GM21367 (cell line): ENCODE results near the gene UBXN11.
"Not testable (repeated sequence)": the region's sequence is repeated elsewhere in the genome, so short reads cannot be mapped to it uniquely, and the experiment has no call there.

Experiments
- ATAC-seq: cut with Tn5 transposase; IDR thresholded peaks from one replicate; pipeline ENCODE4 v1.9.1; 2021; ENCODE audit not compliant: unreplicated experiment

UBXN11 gene

DNA sequence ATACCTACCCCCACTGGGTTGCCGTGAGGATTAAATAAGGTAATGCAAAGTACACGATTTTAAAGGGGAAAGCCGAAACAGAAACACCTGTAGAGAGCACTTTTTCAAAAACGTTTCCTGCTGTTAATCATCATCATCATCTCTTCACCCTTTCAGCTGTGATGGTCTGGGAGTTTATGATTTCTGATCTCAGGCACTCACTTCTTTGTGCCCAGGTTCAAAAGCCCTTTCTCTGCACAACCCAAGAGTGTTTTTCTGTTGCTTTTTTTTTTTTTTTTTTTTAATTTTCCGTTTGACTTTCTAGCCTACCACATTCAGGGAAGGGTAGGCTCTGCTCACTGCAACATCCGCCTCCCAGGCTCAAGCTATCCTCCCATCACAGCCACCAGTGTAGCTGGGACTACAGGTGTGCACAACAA, 936 bp upstream of the UBXN11 start:
- ATAC-seq = no peak

DNA sequence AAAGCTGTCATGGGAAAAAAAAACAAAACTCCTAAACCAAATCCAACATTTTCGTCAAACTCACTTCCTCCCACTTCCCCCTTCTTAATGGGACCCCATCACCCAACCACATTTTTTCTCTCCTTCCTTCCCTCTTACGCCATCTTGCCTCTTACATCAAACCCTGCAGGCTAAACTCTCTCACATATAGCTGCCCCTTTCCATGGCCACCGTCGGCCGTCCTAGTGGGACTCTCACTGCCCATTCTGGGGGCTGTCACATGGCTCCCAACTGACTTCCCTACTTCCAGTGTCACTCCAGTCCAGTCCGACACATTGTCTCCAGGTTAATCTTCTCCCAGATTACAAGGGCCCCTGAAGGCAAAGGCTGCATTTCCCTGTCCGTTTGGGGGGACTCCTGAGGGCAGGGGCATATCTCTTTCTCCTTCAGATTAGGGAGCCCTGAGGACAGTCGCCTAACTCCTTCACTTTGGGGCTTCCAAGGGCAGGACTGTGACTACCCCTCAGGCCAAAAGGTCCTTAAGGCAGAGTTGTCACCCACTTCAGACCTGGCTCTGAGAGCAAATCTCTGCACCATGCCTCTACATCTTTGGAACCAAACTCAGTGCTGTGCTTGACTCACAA, 658 bp downstream of the UBXN11 start:
- no peak for ATAC-seq

DNA sequence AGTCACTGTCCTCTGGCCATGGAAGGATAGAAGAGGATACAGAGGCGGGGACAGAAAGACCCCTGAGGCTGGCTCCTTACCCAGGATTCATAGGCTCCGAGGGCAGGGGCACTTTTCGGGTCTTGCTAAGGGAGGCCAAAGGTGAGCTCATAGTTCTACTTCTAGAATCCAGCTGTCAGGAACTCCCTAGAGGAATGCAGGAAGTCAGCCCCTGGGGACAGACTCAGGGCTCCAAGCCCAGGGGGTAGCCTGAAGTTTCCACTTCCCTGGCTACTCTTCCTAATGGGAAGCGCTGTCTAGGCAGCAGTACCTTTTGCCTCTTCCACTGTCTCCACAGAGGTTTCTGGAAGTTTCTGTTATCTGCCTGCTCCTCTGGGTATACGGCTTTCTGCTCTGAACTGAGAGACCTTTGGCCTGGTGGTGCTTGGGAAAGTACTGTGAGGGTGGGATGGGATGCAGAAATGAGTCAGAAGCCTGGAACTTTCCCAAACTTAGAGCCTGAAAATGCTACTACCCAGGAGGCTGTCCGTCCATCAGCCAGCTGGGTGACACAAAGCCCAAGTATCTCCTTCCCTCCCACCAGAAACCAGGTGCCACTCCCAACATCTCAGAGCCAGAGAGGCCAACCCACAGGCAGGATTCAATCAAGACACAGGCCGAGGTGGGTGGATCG, 3.6 kb downstream of the UBXN11 start:
- no peak for ATAC-seq

DNA sequence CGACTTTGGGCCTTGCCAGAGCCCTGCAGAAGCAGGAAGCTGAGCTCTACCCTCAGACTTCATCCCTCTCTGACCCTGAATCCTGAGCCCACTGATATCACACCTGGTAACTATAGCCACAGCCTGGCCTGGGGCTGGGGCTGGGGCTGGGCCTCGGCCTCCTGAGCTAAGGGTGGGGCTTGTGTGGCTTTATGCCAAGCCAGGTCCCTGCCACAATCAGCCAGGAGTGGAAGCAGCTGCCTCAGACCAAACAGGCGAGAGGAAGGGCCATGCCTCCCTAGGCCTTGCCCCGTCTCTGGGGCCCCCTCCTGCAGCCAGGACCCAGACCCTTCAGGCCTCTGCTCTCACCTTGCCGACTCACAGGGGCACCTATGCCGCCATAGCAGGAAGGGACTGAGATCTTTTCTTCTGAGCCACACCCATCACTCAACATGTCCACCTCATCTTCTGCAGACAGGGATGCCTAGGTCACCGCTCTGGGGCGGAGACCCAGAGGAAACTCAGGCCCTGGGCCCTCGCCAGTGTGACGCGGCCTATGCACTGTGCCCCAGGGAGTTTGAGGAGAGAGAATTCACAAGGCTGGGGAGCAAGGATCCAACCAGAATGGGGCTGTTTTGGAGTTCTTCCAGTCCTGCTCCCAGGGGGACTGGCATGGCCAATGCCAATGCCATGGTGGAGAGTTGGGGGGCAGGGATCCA, 5.7 kb downstream of the UBXN11 start:
- ATAC-seq = no peak

DNA sequence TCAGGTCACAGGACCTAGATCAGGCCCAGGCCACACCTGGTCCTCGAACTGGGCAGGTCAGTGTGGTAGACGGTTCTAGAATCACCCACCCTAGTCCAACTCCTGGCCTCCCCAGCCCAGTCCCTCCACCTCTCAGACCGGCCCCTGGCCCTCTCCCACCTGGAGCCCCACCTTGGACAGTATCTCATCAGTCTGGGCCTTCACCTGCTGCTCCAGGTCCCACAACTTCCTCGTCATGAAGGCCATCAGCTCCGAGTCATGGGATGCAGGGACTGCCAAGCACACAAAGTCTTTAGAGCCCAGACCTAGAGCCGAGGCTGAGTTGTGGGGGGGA, 8.7 kb downstream of the UBXN11 start:
- no peak for ATAC-seq

DNA sequence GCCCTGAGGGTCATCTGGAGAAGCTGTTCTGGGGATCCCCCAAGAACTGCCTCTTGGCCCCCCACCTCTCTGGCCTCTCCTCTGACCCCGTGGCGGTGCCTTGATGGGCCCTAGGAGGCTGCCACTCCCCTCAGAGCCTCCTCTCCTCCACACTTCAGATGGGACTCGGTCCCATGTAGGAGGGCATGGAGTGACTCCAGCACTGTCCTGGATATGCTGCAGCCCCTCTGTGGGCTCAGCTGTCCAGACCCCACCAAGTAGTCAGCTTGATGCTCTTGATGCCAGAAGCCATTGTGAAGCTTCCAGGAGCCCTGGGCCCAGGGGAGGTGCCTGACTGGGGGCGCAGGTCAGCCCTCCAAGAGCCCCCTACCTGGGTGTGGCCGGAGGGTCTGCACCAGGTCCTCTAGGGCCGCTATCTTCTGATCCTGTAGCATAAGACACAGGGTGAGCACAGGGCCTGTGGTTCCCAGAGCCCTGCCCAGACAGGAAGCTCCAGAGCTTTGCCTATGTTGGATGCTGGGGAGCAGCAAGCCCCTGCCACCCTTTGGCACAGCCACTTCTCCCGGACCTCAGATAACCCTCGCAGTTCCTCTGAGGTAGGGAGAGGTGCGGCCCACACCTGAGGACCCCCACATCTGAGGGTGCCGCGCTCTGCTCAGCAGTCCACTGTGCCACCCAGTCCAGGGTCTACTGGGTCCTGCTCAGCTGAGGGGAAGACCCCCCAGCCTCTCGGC, 9.2 kb downstream of the UBXN11 start:
- ATAC-seq = no peak

DNA sequence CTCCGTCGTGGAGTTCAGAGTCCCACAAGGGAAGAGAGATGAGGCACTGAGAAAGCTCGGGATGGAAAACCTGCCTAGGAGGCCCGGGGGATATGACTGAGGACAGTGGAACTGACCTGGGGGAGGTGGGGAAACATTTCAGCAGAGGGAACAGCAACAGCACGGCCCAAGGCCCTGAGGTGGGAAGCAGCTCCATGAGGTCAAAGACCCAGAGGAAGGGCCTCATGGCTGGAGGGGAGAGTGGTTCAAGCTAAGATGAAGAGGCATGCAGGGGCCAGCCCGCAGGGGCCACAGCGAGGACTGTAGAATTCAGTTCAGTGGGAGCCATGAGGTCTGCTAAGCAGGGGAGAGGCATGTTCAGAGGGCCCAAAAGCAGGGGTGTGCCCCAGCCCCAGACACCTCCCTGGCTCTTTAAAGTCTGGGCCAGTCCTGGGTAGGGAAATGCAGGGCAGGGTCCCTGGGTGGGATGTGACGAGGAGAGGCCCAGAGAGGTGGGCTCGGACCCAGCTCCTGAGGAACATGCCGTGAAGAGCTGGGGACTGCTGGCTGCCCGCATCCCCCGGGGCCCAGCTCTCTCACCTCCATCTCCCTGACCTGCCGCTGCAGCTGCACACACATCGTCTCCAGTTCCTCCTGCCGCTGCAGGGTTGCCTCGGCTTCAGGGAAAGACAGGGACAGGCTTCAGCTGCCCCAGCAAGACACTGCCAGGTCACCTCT, 9.9 kb downstream of the UBXN11 start:
- ATAC-seq = no peak

DNA sequence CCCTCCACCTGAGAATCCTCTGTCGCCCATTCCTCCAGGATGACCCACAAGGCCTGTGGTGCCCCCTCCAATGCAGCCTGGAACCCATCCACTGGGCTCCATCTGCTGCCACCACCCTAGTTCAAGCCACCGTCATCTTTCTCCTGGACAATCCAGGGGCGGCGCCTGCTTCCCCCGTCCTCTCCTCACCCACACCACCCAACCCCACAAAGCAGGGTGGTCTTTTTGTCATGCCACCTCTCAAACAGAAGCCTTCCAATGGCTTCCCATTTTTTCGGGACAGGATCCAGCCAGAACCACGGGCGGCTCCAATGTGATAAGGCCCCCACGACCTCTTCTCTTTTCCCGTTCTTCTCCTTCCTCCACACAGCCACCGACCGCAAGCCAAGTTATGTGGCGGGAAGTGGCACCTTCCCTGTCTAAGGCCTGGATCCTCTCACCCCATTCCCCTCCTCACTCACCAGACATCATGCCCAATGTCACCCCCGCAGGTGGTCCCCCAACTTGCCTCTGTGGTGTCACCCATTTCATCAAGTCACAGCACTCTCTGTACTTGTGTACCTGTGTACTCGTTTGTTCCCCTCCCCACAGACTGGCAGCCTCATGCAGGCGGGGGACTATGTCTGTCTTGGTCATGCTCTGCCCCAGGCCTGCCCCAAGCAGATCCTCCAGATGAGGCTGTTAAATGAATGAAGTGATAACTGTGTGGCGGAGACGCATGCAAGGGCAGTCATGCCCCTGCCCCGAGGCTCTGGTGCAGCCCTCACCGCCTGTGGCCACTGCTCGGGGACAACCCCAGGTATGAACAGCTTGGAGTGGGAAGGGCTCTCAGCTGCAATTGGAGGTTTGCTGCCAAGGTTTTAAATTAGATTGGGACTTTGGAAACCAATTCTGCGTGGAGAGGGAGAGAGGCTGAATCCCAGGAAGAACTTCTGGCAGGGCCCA, 11.0 kb downstream of the UBXN11 start:
- no peak for ATAC-seq

DNA sequence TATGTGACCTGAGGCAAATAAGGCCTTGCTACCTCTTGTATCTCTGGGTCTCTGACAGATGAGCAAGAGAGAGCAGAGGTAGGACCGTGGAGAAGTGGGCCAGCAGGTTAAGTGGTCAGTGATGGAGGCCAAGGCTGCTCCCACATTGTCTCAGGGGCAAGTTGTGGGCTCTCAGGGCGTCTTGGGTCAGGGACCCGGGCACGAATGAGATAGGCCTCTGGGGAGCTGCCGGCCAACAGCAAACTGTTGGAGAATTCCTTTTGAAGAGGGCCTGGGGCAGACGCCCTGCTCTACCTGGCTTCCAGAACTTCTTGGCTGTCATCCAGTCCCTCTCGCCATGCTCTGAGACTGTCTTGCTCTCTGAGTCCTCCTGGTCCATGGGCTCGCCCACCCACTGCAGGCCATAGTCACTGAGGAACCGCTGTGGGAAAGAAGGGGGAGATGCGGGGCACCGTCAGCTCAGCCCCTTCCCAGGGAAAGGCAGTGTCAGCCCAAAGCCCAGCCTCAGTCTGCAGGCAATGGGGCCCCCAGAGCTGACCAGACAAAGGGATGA, 12.4 kb downstream of the UBXN11 start:
- no peak for ATAC-seq

DNA sequence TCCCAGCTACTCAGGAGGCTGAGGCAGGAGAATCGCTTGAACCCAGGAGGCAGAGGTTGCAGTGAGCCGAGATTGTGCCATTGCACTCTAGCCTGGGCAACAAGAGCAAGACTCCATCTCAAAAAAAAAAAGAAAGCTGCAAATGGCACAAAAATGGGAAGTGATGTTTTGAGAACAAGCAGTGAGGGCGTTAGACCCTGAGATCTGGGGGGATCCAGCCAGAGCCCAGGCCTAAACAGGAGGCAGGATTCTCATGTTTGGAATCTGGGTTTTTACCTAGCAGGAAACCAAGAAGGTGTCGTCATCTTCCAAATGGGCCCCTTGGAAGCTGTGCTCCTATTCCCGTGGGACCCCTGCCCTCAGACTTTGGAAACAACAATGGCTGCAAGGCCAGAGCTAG, 13.7 kb downstream of the UBXN11 start:
- ATAC-seq = not testable (repeated sequence)

DNA sequence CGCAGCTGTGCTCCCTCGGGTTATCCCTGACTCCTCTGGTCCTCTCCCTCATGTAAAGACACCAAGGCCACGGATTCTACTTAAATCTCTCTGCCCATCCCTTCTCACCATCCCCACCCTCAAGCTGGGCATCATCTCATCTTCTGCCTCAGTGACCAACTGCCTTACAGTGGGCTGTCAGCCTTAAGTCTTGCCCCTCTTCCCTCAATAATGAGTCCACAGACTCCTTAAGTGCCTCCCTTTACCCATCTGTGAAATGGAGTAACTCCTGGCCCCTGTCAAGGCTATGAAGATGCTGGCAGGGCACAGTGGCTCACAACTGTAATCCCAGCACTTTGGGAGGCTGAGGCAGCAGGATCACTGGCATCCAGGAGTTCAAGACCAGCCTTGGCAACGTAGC, 14.5 kb downstream of the UBXN11 start:
- ATAC-seq = no peak

DNA sequence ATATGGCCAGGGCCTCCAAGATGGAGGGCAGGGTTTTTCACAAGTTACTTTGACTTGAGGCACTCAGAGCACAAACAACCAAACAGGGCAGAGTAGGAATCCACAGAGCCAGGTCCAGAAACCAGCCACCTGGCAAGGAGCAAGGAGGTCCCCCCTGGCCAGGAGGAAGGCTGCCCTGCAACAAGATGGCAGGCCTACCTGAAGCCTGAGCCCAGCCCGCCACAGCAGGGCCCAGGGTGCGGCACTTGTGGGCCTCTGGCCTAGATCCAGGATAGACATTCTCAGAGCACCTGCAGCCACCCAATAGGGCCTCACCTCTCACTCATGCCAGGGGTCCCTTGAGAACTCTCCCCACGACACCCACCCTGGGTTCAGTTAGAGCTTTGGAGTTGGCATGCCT, 15.0 kb downstream of the UBXN11 start:
- no peak for ATAC-seq

DNA sequence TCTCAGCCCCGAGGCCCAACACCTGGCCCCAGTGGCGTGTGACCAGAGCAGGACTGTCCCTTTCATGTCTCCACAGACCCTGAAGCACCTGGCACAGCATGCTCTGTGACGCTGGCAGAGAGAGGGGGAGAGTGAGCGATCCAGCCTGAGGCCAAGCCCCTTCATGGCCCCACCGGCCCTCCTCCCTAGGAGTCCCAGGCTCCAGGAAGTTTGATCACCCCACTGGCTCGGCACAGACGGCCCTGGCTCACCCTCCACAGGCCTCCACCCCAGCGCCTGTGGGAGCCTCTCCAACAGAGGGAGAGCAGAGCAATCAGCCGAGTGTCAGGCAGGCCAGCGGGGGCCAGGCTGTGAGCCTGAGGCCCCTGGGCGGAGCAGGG, 15.6 kb downstream of the UBXN11 start:
- no peak for ATAC-seq

DNA sequence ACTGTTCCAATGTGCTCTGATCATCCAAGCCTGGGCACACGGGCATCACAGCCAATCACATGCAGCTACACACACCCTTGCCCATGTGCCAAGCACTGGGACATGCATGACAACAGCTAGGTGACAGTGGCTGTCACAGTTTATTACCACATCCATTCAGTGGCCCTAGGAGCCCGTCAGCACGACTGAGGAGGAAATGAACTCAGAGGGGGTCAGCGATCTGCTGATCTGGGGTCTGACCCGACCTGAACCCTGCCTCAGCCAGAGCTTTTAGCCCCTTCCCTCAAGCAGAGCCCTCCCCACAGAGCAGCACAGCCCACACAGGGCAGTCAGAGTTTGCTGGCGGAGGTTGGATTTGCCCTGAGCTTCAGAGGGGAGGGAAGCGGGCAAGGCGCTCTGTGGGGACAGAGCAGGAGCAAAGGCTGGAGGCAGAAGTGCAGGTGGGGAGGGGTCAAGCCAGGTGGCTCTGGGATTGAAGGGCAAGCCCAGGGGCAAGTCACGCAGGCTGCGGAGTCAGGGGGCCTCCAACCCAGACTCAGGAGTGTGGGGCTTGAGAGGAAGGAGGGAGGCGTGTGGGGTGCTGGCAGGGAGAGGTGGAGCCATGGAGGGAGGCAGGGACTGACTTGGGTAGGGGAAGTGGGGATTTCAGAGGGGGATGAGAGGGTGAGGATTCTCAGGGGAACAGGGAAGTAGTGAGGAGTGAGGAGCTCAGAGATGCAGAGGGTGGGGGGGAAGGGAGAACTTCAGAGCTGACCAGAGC, 16.1 kb downstream of the UBXN11 start:
- ATAC-seq = no peak

DNA sequence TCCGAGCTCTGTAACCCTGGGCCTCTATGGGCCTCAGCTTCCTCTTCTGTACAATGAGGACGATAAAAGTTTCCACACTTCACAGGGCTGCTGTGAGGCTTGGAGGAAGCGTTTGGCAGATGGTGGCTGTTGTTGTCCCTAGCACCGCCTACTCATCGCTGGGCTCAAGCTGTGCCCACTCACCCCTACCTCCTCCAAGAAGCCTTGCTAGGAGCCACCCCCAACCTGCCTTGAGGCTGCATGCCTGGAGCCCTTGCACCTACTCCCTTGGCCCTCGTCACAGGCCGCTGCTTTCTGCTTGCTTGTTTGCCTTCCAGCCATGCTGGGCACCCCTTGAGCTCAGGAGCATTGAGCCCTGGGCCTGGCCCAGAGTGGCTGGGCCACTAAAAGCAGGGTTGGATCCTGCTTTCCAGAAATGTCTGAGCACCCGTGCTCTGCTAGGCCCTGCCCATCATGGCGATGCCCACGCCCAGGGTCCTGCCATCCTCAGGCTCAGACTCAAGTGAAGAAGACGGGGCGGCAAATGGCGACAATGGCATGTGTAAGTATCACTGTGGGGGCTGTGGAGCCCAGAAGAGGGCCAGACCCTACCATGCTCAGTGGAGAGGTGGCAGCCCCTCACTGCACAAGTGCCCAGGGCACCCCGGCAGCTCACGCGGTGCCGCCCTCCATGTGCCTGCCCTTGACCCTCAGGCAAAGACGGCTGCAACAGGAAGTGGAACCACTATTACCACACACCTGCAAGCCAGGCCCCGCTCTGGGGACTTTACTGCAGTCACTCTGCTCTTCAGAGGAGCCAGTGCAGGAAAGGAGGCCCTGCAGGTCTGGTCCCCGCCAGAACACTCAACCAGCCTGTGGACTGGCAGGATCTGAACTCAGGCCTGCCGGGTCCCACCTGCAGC, 17.0 kb downstream of the UBXN11 start:
- no peak for ATAC-seq

DNA sequence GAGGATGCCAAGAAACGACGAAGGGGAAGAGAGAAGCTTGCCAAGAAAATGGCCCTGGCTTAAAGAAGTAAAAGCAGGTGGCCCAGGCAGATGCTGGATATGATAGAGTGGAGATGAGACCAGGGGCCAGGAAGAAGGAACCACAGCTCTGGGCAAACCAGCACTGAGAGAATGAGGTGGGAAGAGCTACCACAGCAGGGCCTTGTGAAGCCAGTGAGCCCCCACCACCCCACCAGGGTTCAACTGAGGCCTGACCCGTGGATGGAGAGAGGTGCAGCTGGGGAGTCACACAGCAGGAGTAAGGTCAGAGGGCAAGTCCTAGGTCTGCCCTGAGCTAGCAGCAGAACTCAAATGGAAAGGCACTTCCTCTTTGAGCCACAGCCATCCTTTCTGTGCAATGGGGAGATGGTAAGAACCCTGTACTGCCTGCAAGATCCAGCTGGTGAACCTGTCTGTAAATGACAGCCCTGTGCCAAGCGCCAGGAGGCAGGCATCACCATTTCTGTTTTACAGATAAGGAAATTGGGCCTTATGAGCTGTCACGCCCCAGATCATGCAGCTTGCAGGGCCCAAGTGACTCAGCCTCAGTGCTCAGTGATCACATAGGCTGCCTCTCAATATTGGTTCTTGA, 18.0 kb downstream of the UBXN11 start:
- ATAC-seq = no peak

DNA sequence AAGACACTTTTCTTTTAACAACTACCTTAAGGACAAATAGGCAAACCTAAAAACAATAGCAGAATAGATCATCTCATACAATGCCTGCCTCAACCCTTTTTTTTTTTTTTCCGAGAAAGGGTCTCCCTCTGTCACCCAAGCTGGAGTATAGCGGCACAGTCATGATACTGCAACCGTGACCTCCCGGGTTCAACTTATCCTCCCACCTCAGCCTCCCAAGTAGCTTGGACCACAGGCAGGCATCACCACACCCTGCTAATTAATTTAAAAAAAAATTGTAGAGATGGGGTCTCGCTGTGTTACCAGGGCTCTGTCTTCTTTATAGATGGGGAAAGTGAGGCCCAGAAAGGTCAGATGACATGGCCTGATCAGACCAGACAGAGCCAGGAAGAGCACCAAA, 18.6 kb downstream of the UBXN11 start:
- ATAC-seq = no peak
